ENCODE measurements around the gene POFUT1. TPM values are rescaled to one million over a fixed set of nuclear protein-coding genes. Genes with fewer than 3 reads are reported as not detected.

The POFUT1 gene
- polyA plus RNA-seq, 1 donor (not counting 4 experiments of a cell fraction or from before 2014, with no cell fraction given) = 25.1 TPM

DNA sequence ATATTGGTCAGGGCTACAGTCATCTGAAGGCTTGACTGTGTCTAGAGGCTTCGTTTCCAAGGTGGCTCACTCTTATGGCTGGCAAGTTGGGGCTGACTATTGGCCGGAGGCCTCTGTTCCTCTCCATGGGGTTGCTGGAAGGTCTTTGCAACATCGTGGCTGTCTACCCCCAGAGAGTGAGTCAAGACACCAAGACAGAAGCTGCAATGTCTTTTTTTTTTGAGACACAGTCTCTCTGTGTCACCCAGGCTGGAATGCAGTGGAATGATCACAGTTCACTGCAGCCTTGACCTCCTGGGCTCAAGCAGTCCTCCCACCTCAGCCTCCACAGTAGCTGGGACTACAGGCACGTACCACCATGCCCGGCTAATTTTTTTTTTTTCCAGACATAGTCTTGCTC lies 40.4 kb downstream of the POFUT1 start:
- H3K4me2 ChIP-seq (ENCODE audit: control insufficient read depth, extremely low read depth, insufficient read depth, low read depth, low read length) = no peak overlapping the region
- no peaks in the 10 kb centered on the region for H3K9me1 ChIP-seq (ENCODE audit: control insufficient read depth, extremely low read depth, insufficient read depth, low read length)
- H2AFZ ChIP-seq (ENCODE audit: control insufficient read depth, low read length) = no peak overlapping the region
- dilution Hi-C loops (cut with MboI; ENCODE audit: extremely low pct_ligation_motif_present, low sequenced_read_pairs) = no loop called here
- no peak overlapping the region for H3K9ac ChIP-seq (ENCODE audit: control insufficient read depth, extremely low read depth, insufficient read depth, low read length)
- no peak overlapping the region for H3K4me3 ChIP-seq (ENCODE audit: control insufficient read depth in 2 of 3, extremely low read depth in 1 of 3, insufficient read depth in 2 of 3, low read depth in 1 of 3, low read length in 3 of 3)
- FAIRE-seq (no peak), DNase-seq (ENCODE audit: low read depth, low spot score) (no peak)
- no peaks in the 10 kb centered on the region for H3K27me3 ChIP-seq (ENCODE audit: control insufficient read depth, extremely low read depth, insufficient read depth, low read length)
- TF ChIP-seq, protein P1, sequence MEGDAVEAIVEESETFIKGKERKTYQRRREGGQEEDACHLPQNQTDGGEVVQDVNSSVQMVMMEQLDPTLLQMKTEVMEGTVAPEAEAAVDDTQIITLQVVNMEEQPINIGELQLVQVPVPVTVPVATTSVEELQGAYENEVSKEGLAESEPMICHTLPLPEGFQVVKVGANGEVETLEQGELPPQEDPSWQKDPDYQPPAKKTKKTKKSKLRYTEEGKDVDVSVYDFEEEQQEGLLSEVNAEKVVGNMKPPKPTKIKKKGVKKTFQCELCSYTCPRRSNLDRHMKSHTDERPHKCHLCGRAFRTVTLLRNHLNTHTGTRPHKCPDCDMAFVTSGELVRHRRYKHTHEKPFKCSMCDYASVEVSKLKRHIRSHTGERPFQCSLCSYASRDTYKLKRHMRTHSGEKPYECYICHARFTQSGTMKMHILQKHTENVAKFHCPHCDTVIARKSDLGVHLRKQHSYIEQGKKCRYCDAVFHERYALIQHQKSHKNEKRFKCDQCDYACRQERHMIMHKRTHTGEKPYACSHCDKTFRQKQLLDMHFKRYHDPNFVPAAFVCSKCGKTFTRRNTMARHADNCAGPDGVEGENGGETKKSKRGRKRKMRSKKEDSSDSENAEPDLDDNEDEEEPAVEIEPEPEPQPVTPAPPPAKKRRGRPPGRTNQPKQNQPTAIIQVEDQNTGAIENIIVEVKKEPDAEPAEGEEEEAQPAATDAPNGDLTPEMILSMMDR (optimal IDR thresholded peaks at IDR 0.05 in 1 of 3, IDR thresholded peaks at IDR 0.05 in 1 of 3, conservative IDR thresholded peaks at IDR 0.05 in 1 of 3; ENCODE audit: extremely low read depth in 1 of 3, insufficient read depth in 2 of 3, low read length in 3 of 3) = no peak
- TF ChIP-seq EZH2 (IDR thresholded peaks at IDR 0.05; ENCODE audit: low read length) = no peak
- no peaks in the 10 kb centered on the region for H3K79me2 ChIP-seq (ENCODE audit: control insufficient read depth, insufficient read depth, low read length)
- H3K36me3 ChIP-seq (ENCODE audit: control insufficient read depth in 2 of 2, extremely low read depth in 1 of 2, insufficient read depth in 2 of 2, low read length in 2 of 2) = no peaks in the 10 kb centered on the region
- no peaks in the 10 kb centered on the region for H3K4me1 ChIP-seq (ENCODE audit: control insufficient read depth, extremely low read depth, insufficient read depth, low read length)
- H3K27ac ChIP-seq (ENCODE audit: control insufficient read depth, insufficient read depth, low read length) = no peak overlapping the region
- no peaks in the 10 kb centered on the region for H4K20me1 ChIP-seq (ENCODE audit: control insufficient read depth, extremely low read depth, insufficient read depth, low read length)
- H3K9me3 ChIP-seq (ENCODE audit: control insufficient read depth, low read depth, low read length) = no peaks in the 10 kb centered on the region

DNA sequence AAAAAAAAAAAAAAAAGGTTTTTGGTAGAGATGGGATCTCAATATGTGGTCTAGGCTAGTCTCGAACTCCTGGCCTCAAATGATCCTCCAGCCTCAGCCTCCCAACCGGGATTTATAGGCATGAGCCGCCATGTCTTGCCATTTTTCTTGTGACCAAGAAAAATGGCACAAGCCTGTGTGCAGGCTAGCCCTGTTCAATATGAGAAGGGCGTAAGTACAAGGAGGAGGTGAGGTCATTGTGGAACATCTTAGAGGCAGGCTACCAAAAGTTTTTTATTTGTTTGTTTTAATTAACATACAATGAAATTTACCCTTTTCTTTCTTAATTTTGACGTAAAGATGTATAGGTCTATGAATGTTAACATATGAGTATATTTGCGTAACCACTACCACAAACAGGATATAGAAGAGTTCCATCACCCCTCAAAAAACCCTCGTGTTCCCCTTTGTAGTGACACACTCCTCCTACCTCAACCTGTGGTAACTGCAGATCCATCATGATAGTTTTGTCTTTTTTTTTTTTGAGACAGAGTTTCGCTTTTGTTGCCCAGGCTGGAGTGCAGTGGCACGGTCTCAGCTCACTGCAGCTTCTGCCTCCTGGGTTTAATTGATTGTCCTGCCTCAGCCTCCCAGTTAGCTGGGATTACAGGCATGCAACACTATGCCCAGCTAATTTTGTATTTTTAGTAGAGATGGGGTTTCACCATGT lies 41.5 kb downstream of the POFUT1 start:
- H3K4me3 ChIP-seq (ENCODE audit: control insufficient read depth in 2 of 3, extremely low read depth in 1 of 3, insufficient read depth in 2 of 3, low read depth in 1 of 3, low read length in 3 of 3) = no peak overlapping the region
- H3K9ac ChIP-seq (ENCODE audit: control insufficient read depth, extremely low read depth, insufficient read depth, low read length) = no peak overlapping the region
- H3K4me2 ChIP-seq (ENCODE audit: control insufficient read depth, extremely low read depth, insufficient read depth, low read depth, low read length) = no peak overlapping the region
- no peaks in the 10 kb centered on the region for H4K20me1 ChIP-seq (ENCODE audit: control insufficient read depth, extremely low read depth, insufficient read depth, low read length)
- no peak overlapping the region for H3K27ac ChIP-seq (ENCODE audit: control insufficient read depth, insufficient read depth, low read length)
- no peaks in the 10 kb centered on the region for H3K36me3 ChIP-seq (ENCODE audit: control insufficient read depth in 2 of 2, extremely low read depth in 1 of 2, insufficient read depth in 2 of 2, low read length in 2 of 2)
- no peaks in the 10 kb centered on the region for H3K79me2 ChIP-seq (ENCODE audit: control insufficient read depth, insufficient read depth, low read length)
- H3K27me3 ChIP-seq (ENCODE audit: control insufficient read depth, extremely low read depth, insufficient read depth, low read length) = no peaks in the 10 kb centered on the region
- dilution Hi-C loops (cut with MboI; ENCODE audit: extremely low pct_ligation_motif_present, low sequenced_read_pairs) = no loop called here
- H3K4me1 ChIP-seq (ENCODE audit: control insufficient read depth, extremely low read depth, insufficient read depth, low read length) = no peaks in the 10 kb centered on the region
- TF ChIP-seq, protein P1 (optimal IDR thresholded peaks at IDR 0.05 in 1 of 3, IDR thresholded peaks at IDR 0.05 in 1 of 3, conservative IDR thresholded peaks at IDR 0.05 in 1 of 3; ENCODE audit: extremely low read depth in 1 of 3, insufficient read depth in 2 of 3, low read length in 3 of 3) = no peak
- no peak for TF ChIP-seq EZH2 (IDR thresholded peaks at IDR 0.05; ENCODE audit: low read length)
- H2AFZ ChIP-seq (ENCODE audit: control insufficient read depth, low read length) = no peak overlapping the region
- no peak for FAIRE-seq
- no peak for DNase-seq (ENCODE audit: low read depth, low spot score)
- no peaks in the 10 kb centered on the region for H3K9me3 ChIP-seq (ENCODE audit: control insufficient read depth, low read depth, low read length)
- H3K9me1 ChIP-seq (ENCODE audit: control insufficient read depth, extremely low read depth, insufficient read depth, low read length) = no peaks in the 10 kb centered on the region
